IMR-90 (cell line): ENCODE measurements around the gene CACNA2D1. TPM values are rescaled to one million over a fixed set of nuclear protein-coding genes. Genes with fewer than 3 reads are reported as not detected.

Experiments used
- ATAC-seq: fragments of 200-7000 bp; cut with Tn5 transposase; 2 replicates; pipeline ENCODE4 v1.9.1; 2020; ENCODE audit warnings: low read depth, mild to moderate bottlenecking, moderate library complexity
- BruUV-seq: library from RNA; stranded (reverse); fragments of 400-500 nt; replicated peaks from 2 replicates; lab custom pipeline; 2021; lab: Mats Ljungman, UMichigan
- CTCF ChIA-PET: fragments of 300-600 bp; formaldehyde crosslinking; extraction: SDS; loops from one replicate; lab custom pipeline; 2021; ENCODE audit warnings: antibody characterized with exemption; lab: Yijun Ruan, JAX
- POLR2A ChIA-PET: fragments of 300-600 bp; sonication (Branson Sonifier 250); formaldehyde crosslinking; loops from one replicate; lab custom pipeline; 2022; ENCODE audit warnings: antibody characterized with exemption; ENCODE audit not compliant: unreplicated experiment; lab: Charles Lee
- DNase-seq: peaks from one replicate; pipeline ENCODE4 v3.0.0; 2013
- H2AFZ ChIP-seq: replicated peaks from 2 replicates; pipeline ENCODE3; 2013; ENCODE audit warnings: low read length, mild to moderate bottlenecking; ENCODE audit not compliant: poor library complexity
- H2AK5ac ChIP-seq: 2 replicates; pipeline ENCODE4 v1.6.1; 2013; ENCODE audit warnings: low read depth, low read length, inconsistent platforms
- H2AK9ac ChIP-seq: replicated peaks from 2 replicates; pipeline ENCODE3; 2013; ENCODE audit warnings: mild to moderate bottlenecking, low read depth, low read length, moderate library complexity; ENCODE audit not compliant: poor library complexity
- H2BK120ac ChIP-seq: 2 replicates; pipeline ENCODE4 v1.6.1; 2013; ENCODE audit warnings: low read depth, low read length, inconsistent platforms
- H2BK15ac ChIP-seq: 3 replicates; pipeline ENCODE4 v1.6.1; 2013; ENCODE audit warnings: low read depth, low read length, inconsistent platforms
- H2BK20ac ChIP-seq: 2 replicates; pipeline ENCODE4 v1.6.1; 2013; ENCODE audit warnings: low read depth, mild to moderate bottlenecking, inconsistent platforms, low read length, moderate library complexity
- H2BK5ac ChIP-seq: 2 replicates; pipeline ENCODE4 v1.6.1; 2013; ENCODE audit warnings: mild to moderate bottlenecking, low read depth, low read length, inconsistent platforms; ENCODE audit not compliant: poor library complexity, severe bottlenecking
- H3K14ac ChIP-seq: replicated peaks from 2 replicates; pipeline ENCODE4 v1.6.1; 2013; ENCODE audit warnings: low read depth, low read length, inconsistent platforms
- H3K18ac ChIP-seq: 2 replicates; pipeline ENCODE4 v1.6.1; 2013; ENCODE audit warnings: low read depth, low read length, control low read depth
- H3K23ac ChIP-seq: 2 replicates; pipeline ENCODE4 v1.6.1; 2013; ENCODE audit warnings: low read depth, low read length, inconsistent platforms
- H3K27ac ChIP-seq: 2 replicates; pipeline ENCODE4 v1.5.1; 2013; ENCODE audit warnings: mild to moderate bottlenecking, control low read depth, low read length; ENCODE audit not compliant: insufficient read depth
- H3K27me3 ChIP-seq: 2 replicates; pipeline ENCODE4 v1.6.1; 2013; ENCODE audit warnings: low read length; ENCODE audit not compliant: control insufficient read depth, insufficient read depth
- H3K36me3 ChIP-seq: 2 replicates; pipeline ENCODE4 v1.6.1; 2013; ENCODE audit warnings: low read length, mixed read lengths; ENCODE audit not compliant: control insufficient read depth, insufficient read depth
- H3K4ac ChIP-seq: 2 replicates; pipeline ENCODE4 v1.6.1; 2013; ENCODE audit warnings: low read depth, low read length, inconsistent platforms
- H3K4me1 ChIP-seq: 2 replicates; pipeline ENCODE4 v1.6.1; 2013; ENCODE audit warnings: low read length, mixed read lengths; ENCODE audit not compliant: control insufficient read depth, insufficient read depth
- H3K4me2 ChIP-seq: 2 replicates; pipeline ENCODE4 v1.6.1; 2013; ENCODE audit warnings: low read depth, mild to moderate bottlenecking, control low read depth, low read length, moderate library complexity
- H3K4me3 ChIP-seq: 2 replicates; pipeline ENCODE4 v1.5.1; 2013; ENCODE audit warnings: low read depth, mild to moderate bottlenecking, control low read depth, low read length, moderate library complexity; ENCODE audit not compliant: insufficient read depth
- H3K56ac ChIP-seq: 2 replicates; pipeline ENCODE4 v1.6.1; 2013; ENCODE audit warnings: low read length, inconsistent platforms; ENCODE audit not compliant: insufficient read depth; ENCODE audit errors: extremely low read depth
- H3K79me1 ChIP-seq, 2 experiments: 2 replicates each; pipeline ENCODE4 v1.6.1; 2013; ENCODE audit warnings: low read length in 2 of 2, inconsistent platforms in 1 of 2, low read depth in 1 of 2
- H3K9ac ChIP-seq: 2 replicates; pipeline ENCODE4 v1.6.1; 2013; ENCODE audit warnings: low read depth, low read length, control low read depth
- H3K9me1 ChIP-seq: 2 replicates; pipeline ENCODE4 v1.6.1; 2013; ENCODE audit warnings: low read length, inconsistent platforms; ENCODE audit not compliant: insufficient read depth
- H3K9me3 ChIP-seq: 2 replicates; pipeline ENCODE4 v1.6.1; 2013; ENCODE audit warnings: low read length; ENCODE audit not compliant: control insufficient read depth, insufficient read depth
- H4K20me1 ChIP-seq: 2 replicates; pipeline ENCODE4 v1.6.1; 2013; ENCODE audit warnings: low read length, inconsistent platforms; ENCODE audit not compliant: insufficient read depth
- H4K5ac ChIP-seq: 2 replicates; pipeline ENCODE4 v1.6.1; 2013; ENCODE audit warnings: mild to moderate bottlenecking, low read depth, low read length, control low read depth
- H4K8ac ChIP-seq, 2 experiments: 2 replicates each; pipeline ENCODE4 v1.6.1; 2013; ENCODE audit warnings: low read depth in 2 of 2, low read length in 2 of 2, control low read depth in 1 of 2, inconsistent platforms in 1 of 2
- H4K91ac ChIP-seq: 2 replicates; pipeline ENCODE4 v1.6.1; 2013; ENCODE audit warnings: low read depth, low read length, inconsistent platforms; ENCODE audit not compliant: insufficient read depth
- CEBPB ChIP-seq: IDR thresholded peaks from 2 replicates; pipeline ENCODE4 v1.6.1; 2012; ENCODE audit warnings: low read depth, low read length, improper control_type of control experiment
- CHD1 ChIP-seq: IDR thresholded peaks from 2 replicates; pipeline ENCODE4 v1.6.1; 2012; ENCODE audit warnings: low read depth, low read length, improper control_type of control experiment
- FOS ChIP-seq: fragments of 150-350 bp; IDR thresholded peaks from 2 replicates; pipeline ENCODE4 v1.6.1; 2016; ENCODE audit warnings: low read depth, low read length
- MAZ ChIP-seq: IDR thresholded peaks from 2 replicates; pipeline ENCODE4 v1.6.1; 2012; ENCODE audit warnings: low read depth, mild to moderate bottlenecking, low read length, improper control_type of control experiment, moderate library complexity, borderline replicate concordance
- MXI1 ChIP-seq: IDR thresholded peaks from 2 replicates; pipeline ENCODE4 v1.6.1; 2012; ENCODE audit warnings: low read depth, mild to moderate bottlenecking, low read length, moderate library complexity, borderline replicate concordance
- POLR2A ChIP-seq: IDR thresholded peaks from 2 replicates; pipeline ENCODE4 v1.6.1; 2012; ENCODE audit warnings: mild to moderate bottlenecking, low read depth, low read length
- RCOR1 ChIP-seq: IDR thresholded peaks from 2 replicates; pipeline ENCODE4 v1.6.1; 2012; ENCODE audit warnings: mild to moderate bottlenecking, low read length, improper control_type of control experiment; ENCODE audit not compliant: insufficient replicate concordance
- SMC3 ChIP-seq: fragments of 150-350 bp; IDR thresholded peaks from 2 replicates; pipeline ENCODE4 v1.6.1; 2016; ENCODE audit warnings: low read depth, mild to moderate bottlenecking, antibody characterized with exemption, low read length, moderate library complexity
- WGBS, 2 experiments: methylation state at CpG; one replicate each; pipeline versions ENCODE4 v1.1.5 to v1.1.7; 2013; ENCODE audit warnings: missing lambda C conversion rate in 2 of 2; ENCODE audit not compliant: insufficient read length in 1 of 2; ENCODE audit errors: extremely low coverage in 2 of 2; 5-methylcytosine and 5-hydroxymethylcytosine counted together
- dilution Hi-C: fragments of 300-500 bp; cut with HindIII; formaldehyde crosslinking; loops from one replicate; pipeline ENCODE4 v1.14.3; 2018; ENCODE audit warnings: low sequenced_read_pairs; ENCODE audit not compliant: unreplicated experiment
- in situ Hi-C: fragments of 300-500 bp; cut with MboI; formaldehyde crosslinking; loops from 3 replicates; pipeline ENCODE4 v1.14.3; 2019; ENCODE audit warnings: low sequenced_read_pairs, inconsistent platforms, mixed read lengths
- intact Hi-C: fragments of 100-400 bp; cut with micrococcal nuclease; formaldehyde crosslinking; loops from 2 replicates; pipeline ENCODE4 v1.10.0; 2022
- polyA plus RNA-seq, 3 experiments: library from polyadenylated mRNA; depleted of rRNA; stranded (reverse); fragments of >200 nt; gene quantifications; 2 replicates each; pipeline ENCODE4 v1.2.3, GENCODE V29; 2012; ENCODE audit warnings: low replicate concordance in 1 of 3
- total RNA-seq: library from RNA; depleted of rRNA; stranded (reverse); fragments of >200 nt; gene quantifications from 2 replicates; pipeline ENCODE4 v1.2.3, GENCODE V29; 2012
- TF ChIP-seq, protein P1 (sequence below): fragments of 150-350 bp; IDR thresholded peaks from 2 replicates; pipeline ENCODE4 v1.6.1; 2017; ENCODE audit warnings: mild to moderate bottlenecking, antibody characterized with exemption, low read length, low read depth

Gene CACNA2D1
- total and polyA plus RNA-seq, 2 of the 4 experiments (the other 2 are of a cell fraction) = 5.8 to 21.9 TPM

DNA sequence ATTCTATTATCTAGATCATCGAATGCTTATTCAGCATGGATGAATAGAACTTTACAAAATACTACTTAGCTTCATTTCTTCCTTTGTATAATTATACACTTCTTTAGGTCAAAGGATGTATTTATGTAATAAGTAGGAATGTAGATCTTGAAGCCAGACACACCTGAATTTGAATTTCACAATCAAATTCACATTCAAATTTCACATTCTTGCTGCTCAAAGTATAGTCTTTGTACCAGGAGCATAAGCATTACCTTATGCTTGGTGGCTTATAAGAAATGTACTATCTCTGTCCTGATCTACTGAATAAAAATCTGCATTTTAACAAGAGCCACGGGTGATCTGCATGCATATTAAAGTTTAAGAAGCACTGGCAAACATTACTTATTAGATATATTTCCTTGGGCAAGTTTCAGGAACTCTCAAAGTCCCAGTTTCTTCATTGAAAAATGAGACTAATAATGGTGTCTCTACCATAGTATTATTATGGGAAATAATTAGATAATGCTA is 112.8 kb downstream of the CACNA2D1 start:
- WGBS, 2 experiments = no CpG with 5 or more reads among the region's 2 CpGs
- Histone ChIP-seq H4K5ac (no peak overlapping the region), H3K36me3 (no peaks in the 10 kb centered on the region), H4K20me1 (no peaks in the 10 kb centered on the region), H3K18ac (no peak overlapping the region), H3K4me2 (no peak overlapping the region), H3K23ac (no peak overlapping the region), H2AFZ (no peak overlapping the region), H2AK5ac (no peak overlapping the region), H3K27me3 (no peaks in the 10 kb centered on the region), H2BK5ac (no peak overlapping the region), H3K4ac (no peak overlapping the region), H2BK20ac (no peak overlapping the region), H2BK15ac (no peak overlapping the region), H4K8ac (no peak overlapping the region), H3K14ac (no peak overlapping the region), H3K27ac (no peak overlapping the region), H3K9me3 (no peaks in the 10 kb centered on the region), H3K9me1 (peaks cover 5% of the 10 kb centered on the region), H3K79me1 (peaks cover 4 to 6% of the 10 kb centered on the region in 2 experiments; a peak in 2 of 4 replicates), H3K9ac (no peak overlapping the region), H3K4me3 (no peak overlapping the region), H3K4me1 (peaks cover 1% of the 10 kb centered on the region), H3K56ac (no peak overlapping the region), H2AK9ac (no peak overlapping the region), H4K91ac (no peak overlapping the region), H2BK120ac (no peak overlapping the region)
- ATAC-seq (no peak), DNase-seq (no peak)
- in situ Hi-C loops = no loop called here
- intact Hi-C loops = no loop called here
- no TSS peak for BruUV-seq
- ChIA-PET POLR2A (no interaction called here), CTCF (no interaction called here)
- no peak for TF ChIP-seq FOS
- TF ChIP-seq CHD1 = no peak
- TF ChIP-seq SMC3 = no peak
- TF ChIP-seq MXI1 = no peak
- TF ChIP-seq, protein P1, sequence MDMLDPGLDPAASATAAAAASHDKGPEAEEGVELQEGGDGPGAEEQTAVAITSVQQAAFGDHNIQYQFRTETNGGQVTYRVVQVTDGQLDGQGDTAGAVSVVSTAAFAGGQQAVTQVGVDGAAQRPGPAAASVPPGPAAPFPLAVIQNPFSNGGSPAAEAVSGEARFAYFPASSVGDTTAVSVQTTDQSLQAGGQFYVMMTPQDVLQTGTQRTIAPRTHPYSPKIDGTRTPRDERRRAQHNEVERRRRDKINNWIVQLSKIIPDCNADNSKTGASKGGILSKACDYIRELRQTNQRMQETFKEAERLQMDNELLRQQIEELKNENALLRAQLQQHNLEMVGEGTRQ = no peak
- TF ChIP-seq CEBPB = no peak
- TF ChIP-seq MAZ = no peak
- no peak for TF ChIP-seq POLR2A
- TF ChIP-seq RCOR1 = no peak
- dilution Hi-C loops = no loop called here
